Activated CD4-positive, CD25-positive, alpha-beta regulatory T cell (primary cell): Measurements from ENCODE around the gene RELL2.

Experiments used
- DNase-seq, 4 experiments: peaks; one replicate each; lab custom pipeline; 2025; lab: John Stamatoyannopoulos, UW

The RELL2 gene

DNA sequence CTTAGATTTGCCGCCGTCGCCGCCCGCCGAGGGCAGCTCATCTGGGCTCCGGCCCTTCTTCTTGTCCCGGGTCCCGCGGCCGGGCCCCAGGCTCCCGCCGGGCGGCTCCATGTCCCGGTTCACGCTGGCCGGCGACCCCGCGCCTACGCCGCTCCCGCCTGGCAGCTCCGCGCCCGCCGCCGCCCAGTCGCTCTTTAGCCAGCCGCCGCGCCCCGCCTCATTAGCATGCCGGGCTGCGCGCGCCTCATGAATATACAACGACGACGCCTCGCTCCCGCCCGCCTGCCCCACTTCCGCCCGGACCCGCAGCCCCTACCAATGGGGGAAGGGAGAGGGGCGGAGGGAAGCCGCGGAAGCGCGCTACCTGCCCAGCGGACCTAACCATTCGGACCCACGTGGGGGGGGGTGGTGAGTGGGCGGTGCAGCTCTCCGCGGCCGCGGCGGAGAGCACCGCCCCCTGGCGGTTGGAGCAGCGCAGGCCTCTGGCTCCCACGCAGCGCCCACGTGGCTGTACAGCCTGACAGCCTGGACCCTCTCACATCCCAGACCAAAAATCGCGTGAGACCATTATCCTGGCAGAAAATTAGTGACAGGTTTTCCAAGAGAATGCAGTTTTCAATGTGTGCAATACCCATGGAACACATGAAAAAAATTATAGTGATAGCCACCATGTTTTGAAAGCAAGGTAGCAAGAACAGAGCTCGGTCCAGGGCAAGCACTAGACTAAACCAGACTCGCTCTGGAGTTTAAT lies 17.8 kb upstream of the RELL2 start, which contains the start of gene DIAPH1:
Gene DIAPH1 (minus strand): TSS at position 197 of the 751 bp plus-strand sequence. CDS start 86 bp downstream, at position 111.
- peak; percentile 96 to 98 (median 98) for DNase-seq

DNA sequence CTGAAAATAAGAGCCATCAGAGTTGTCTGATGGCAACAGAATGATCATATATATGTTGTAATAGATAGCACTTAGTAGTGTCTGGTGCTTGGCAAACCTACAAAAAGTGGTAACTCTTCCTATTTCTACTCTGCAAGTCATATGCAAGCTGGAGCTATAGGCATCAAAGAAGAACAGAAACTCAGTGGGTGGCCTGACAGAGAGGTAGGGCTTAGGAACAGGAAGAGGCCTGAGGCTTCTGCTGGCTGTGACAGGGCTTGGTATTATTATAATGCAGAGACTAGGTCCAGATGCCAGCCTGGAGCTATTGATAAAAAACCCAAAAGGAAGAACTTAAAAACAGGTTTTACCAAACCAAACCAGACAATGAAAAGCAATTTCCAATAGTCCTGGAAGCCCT lies 13.6 kb upstream of the RELL2 start:
- DNase-seq: no peak

DNA sequence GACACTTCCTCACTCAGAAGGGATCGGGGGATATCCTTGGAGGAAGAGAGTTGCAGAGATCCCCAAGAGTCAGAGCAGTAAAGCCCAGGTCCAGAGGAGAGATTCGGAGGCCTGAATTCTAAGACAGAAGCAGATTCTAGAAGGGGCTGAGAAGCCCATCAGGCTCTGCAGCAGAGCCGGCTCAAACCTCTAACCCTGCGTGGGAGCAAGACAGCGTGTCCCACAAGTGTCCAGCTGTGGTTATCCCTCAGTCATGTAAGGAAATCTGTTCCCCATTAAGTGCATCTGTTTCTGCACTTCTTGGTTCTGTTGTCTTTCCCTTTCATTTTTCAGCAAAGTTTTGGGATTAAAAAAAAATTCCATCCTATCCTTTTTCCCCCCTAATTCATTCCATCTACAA lies 13.2 kb upstream of the RELL2 start:
- no peak for DNase-seq

DNA sequence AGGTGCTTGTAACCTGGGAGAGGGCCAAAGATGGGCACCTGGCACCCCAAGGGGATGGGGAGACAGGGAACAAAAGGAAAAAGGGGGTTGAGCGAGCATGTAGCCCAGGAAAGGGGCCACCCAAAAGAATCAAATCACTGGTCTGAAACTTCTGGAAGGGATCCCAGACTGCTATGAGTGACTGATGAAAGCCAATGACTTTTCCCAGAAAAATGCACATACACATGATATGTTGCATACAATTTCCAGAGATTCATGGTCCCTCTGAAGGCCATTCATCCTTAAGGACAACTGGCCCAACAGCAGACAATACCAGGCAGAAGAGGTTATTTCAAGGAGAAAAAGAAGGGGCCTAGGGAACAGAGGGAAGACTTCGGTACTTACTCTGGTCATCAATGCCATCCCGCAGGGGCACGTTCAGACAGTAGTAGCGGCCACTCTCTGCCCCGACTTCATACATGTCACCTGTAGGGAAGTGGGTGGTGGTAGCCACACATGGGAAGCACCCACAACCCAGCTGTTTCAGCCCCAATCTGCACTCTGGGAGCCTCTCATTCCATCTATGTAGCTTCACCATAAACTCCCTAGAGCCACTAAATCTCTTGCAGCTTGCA lies 8.5 kb upstream of the RELL2 start:
- DNase-seq: no peak

DNA sequence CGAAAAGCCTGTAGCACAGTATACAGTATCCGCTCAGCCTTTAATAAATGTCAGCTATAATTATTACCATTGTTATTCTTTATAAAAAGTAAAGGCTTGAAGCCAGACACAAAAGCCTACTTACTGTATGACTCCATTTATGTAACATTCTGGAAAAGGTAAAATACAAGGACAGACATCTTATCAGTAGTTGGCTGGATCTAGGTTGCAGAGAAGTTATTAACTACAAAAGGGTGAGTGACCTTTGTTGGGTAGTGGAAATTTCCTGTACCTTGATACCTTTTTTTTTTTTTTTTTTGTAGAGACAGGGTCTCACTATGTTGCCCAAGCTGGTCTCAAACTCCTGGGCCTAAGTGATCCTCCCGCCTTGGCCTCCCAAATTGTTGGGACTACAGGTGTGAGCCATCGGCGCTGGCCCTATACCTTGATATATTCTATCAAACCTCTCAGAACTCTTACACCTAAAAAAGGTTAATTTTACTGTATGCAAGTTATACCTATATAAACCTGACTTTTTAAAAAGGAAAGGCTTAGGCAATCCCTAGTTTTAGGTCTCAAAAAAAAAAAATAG lies 6.1 kb upstream of the RELL2 start:
- no peak for DNase-seq

DNA sequence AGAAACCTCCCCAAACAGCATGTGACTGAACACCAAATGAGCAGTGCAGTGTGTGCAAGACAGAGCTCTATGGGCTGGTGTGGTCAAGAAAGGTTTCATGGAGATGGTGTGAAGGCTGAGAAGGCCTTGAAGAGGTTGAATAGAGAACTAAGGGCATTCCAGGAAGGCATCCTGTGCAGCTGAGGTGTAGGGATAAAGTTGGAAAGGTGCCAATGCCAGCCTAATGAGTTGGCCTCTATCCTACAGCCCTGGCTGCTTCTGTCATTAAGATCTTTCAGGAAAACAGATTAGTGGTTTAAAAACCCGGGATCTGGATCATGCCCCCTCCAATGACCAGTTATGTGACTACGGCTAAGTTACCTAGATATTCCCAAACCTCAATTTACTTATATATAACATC lies 4.1 kb upstream of the RELL2 start:
- no peak for DNase-seq

DNA sequence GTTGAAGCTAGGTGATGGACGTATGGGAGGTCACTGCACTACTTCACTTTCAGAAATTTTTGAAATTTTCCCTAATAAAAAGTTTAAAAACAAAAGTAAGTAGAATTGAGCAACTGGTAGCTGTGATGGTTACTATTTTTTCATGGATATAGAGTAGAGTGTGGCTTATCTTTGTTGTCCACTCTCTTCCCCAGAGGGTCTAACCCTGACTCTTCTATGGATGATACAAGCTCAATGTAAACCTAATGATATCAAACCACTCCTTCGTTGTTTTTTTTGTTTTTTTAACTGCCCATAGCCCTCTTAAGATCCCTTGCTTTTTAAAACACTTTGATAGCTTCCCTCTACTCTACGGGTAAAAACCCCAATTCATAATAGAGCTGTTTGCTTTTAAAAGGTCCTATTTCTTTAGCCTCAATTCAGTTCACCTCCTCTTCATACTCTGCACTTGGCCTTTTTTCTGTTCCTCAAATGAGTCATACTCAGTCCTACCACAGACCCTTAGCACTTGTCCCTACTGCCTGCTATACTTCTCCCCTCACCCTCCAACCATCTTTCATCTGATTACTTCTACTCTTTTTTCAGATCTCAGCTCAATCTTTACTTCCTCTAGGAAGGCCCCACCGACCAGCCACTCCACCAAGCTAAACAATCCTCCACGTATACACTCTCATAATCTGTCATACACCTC lies 2.8 kb upstream of the RELL2 start:
- DNase-seq: no peak

DNA sequence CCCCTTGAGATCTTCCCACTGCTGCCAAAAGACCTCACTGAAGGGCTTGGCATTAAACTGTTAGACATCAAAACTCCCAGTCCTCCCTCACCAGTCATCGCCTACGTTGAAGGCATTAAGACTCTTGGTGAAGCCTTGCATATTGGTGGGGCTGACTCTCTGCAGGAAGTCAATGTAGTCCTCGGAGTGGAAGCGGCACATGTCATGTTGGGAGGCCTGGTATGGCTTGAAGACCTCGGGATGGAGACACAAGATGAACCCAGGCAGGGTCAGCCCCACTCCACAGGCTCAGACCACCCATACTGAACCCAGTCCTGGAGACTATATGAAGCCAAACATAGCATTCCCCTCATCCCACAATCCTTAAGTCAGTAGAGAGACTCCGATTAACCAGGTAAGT lies 2.1 kb upstream of the RELL2 start:
- DNase-seq: no peak

DNA sequence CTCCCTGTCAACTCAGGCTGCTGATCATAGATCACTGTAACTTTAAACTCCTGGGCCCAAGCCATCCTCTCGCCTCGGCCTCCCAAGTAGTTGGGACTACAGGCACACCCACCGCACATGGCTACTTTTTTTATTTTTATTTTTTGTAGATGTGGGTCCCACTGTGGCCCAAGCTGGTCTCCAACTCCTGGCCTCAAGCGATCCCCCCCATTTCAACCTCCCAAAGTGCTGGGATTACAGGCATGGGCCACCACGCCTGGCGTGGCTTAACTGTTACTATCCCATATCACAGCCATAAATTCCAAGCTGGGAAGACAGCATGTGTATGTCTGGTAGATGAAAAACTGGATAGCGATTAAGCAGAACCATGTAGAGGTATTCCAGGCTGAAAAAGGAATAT lies 1.2 kb upstream of the RELL2 start:
- no peak for DNase-seq

DNA sequence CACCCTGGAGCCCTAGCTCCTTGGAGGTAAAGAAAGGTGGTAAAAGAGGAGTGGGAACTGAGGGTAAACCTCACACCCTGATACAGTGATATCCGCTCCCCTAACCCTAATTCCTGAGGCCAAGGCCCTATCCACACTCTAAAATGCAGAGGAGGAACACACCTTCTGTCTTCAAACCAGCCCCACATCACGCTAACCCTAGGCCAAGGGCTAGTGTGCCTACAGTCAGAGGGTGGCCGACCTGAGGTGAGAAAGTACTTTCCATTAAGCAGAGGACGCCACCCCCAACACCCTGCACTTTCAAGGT lies 738 bp upstream of the RELL2 start:
- no peak for DNase-seq

DNA sequence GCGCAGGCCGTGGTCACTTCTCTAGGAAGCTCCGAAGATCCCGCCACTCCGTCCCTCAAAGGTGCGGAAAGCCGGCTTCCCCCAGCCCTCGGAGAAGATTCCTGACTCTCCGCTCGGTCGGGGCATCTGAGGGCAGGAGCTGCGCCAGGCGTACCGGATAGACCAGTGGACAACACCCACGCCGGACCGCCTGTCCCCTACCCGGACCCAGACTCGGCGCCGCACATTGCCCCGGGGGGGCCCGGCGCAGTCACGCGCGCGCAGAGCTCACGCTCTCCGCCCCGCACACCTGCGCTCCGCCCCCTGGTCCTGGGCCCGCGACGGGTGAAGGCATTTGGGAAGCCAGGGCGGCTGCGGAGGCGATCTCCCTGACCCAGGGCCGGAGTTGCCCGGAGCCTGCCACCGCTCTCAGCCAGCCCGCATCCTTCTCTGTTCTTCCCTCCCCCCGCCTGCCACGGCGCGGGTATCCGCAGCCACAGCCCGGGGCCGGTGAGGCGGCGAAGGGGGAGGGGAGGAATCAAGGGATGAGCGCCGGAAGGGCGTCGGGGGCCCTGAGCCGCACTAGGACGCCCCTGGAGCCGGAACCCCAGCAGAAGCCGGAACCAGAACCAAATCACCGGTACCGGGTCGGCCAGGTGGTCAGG lies 448 bp downstream of the RELL2 start:
- DNase-seq: peak; percentile 29 to 49 (median 45)

DNA sequence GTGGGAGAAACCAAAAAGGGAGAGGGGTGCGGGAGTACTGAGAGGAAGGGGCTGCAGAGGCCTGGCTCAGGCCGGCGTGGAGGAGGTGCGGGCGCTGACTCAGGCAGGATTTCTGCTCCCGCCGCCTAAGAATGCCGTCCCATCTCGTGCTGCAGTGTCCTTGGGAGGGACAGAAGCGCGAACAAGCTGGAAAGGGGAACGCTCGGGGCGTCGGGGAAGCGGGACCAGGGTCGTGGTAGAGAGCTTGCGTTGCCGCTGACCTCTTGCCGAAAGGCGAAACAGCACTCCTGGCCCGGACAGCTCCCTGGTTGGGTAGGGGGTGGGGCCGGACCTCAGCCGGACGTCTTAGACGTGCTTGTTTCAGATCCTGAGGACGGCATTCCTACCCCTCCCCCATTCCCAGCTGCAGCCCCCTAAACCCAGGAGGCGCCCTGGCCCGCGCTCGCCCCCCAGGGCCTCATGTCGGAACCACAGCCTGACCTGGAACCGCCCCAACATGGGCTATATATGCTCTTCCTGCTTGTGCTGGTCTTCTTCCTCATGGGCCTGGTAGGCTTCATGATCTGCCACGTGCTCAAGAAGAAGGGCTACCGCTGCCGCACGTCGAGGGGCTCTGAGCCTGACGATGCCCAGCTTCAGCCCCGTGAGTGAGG lies 1.1 kb downstream of the RELL2 start:
- DNase-seq: peak; percentile 18 to 31 (median 23)

DNA sequence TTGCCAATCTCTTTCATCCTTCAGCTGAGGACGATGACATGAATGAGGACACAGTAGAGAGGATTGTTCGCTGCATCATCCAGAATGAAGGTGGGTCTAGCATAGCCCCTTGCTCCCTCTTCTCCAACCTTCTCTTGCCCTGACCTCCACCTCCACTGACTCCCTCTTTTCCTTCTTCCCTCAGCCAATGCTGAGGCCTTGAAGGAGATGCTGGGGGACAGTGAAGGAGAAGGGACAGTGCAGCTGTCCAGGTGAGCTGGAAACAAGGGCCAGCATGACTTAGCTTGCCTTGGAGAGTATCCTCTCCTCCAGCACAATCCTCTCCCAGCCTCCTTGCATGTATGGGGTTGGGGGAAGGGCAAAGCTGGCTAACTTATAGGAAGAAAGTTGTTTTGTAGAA lies 2.0 kb downstream of the RELL2 start:
- no peak for DNase-seq

DNA sequence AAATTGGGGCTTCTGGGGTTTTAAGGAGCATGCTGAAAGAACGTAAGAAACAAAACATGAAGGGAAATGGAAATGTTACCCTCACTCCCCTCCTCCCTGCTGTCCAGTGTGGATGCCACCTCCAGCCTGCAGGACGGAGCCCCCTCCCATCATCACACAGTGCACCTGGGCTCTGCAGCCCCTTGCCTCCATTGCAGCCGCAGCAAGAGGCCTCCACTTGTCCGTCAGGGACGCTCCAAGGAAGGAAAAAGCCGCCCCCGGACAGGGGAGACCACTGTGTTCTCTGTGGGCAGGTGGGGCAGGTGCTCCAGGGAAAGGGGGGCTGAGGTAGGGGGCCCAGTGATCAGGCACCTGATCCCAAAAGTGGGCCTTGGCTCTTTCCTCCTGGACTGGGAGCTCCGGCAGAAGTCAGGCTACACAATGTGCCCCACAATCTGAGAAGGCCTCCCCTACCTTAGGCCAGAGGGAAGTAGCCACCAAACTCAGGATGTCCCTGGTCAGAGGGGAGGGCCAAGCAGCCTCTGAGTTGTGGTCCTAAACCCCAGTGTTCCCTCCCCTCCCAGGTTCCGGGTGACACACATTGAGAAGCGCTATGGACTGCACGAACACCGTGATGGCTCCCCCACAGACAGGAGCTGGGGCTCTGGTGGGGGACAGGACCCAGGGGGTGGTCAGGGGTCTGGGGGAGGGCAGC lies 2.7 kb downstream of the RELL2 start:
- no peak for DNase-seq

DNA sequence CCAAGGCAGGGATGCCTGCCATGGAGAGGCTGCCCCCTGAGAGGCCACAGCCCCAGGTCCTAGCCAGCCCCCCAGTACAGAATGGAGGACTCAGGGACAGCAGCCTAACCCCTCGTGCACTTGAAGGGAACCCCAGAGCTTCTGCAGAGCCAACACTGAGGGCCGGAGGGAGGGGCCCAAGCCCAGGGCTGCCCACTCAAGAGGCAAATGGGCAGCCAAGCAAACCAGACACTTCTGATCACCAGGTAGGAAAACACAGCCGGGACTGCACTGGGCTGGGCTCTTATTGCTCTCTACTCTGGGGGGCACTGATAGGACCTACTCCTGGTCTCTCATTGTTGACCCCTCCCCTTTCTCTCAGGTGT lies 3.2 kb downstream of the RELL2 start:
- DNase-seq: no peak

DNA sequence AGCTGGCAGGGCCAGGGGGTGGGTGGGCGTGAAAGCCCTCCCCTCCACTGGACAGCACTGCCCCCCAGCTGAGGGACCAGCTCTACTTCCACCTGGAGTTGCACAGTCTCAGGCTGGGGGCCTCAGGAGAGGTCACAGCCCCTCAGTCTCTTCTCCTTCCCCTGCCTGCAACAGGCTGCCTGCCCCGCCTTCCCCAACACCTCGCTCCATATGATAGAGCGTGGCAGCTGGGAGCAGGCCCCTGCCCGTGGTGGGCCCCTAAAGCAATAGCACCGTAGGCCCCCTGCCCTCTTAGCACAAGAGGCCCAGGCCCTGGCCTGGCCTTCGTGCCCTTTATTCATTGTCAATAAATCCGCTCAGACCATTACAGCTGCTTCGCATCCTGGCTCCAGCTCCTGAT lies 3.9 kb downstream of the RELL2 start:
- no peak for DNase-seq

DNA sequence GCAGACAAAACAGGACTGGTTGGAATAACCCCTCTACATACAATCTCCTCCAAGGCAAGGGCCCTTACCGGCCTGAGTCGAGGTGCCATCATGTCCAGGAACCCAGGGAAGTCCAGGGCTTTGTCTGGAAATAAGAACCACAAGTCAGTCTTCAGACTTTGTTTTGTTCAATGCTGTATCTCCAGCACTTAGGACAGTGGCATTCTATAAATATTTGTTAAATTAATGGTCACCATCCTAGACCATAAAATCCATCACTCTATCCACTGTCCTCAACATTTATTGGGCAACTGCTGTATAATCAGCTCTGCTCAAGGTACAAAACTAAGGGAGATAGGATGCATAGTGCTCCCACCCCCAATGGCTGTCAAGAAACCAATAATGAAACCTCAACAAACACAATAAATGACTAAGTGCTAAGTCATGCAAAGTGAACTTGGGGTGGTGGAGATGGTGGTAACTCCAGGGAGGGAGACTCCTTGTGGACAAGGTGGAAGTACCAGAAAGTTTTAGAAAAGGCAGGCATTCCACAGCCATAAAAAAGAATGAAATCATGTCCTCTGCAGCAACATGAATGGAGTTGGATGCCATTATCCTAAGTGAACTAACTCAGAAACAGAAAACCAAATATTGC lies 5.0 kb downstream of the RELL2 start:
- no peak for DNase-seq

DNA sequence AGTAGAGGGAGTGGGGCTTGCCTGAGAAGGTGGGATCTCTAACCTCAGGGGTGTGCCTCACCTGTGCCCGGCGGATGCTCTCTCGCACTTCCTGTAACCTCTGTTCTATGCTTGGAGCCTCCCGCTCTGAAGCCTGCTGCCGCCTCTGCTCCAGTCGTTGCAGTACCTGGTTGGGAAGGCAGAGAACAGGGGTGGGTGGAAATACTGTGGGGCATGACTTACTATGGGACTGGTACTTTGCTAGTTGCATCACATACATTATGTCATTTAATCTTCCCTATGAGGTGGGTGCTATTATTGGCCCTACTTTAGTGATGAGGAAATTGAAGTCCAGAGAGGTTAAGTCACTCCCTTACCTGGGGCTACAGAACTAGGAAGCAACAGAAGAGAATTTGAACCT lies 9.2 kb downstream of the RELL2 start:
- DNase-seq: no peak

DNA sequence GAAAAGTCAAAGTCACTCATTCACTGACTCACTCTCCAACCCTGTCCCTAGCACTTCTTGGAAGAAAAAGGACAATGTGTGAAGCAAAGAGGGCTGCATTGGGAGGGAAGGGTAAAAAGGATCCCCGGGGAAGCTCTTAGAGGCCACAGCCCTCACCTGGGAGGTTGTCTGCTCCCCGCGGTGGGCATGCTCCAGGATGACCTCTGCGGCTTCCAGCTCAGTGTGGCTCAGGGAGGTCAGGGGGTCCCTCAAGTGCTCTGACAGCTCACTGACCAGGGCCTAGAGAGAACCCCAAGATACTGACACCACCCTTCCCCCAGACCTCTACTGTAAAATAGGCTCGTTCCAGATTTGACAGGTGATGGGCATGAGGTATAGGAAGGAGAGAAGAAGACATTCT lies 10.4 kb downstream of the RELL2 start:
- no peak for DNase-seq

DNA sequence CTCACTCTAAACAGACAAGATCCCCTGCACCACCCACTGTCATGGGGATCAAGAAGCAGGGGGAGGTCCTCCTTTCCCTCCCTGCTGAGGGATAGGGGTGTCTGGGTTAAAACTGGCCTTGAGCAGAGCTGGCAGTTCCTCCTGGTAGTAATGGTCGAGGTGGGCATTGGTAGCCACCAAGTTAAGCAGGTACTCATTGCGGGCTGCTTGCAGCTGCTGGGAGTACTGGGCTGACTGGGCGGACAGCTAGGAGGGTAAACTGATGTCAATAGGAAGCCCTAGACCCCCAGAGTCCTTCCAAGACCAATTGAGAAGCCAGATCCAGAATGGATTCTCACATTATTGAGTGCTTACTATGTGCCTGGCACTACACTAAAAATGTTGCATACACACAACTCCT lies 11.1 kb downstream of the RELL2 start:
- DNase-seq: no peak

DNA sequence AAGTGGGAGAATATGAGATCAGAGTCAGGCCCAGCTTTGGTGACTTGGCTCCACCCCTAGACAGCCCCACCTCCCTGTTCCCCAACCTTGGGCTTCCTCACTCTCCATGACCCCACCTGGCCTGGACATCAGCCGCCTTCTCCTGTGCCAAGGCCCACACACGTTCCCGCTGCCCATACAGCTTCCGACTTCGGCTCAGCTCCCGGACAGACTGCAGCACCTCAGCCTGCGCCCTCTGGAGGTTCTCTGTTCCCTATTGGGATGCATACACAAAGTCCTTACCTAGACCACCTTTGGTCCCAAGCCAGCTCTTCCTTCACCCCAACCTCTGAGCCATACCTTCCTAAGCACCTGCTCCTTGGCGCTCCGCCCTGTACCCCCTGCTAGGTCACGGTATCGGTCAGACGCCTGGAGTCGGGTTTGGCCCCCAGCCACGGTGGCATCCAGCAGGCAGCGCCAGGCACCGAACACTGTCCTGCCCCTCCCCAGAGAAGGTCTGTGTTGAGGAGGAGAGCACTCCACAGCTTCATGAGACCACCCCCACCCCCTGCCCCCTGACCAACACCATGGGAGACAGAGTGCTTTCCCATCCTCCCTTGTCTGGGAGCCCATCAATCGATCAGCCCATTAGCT lies 12.4 kb downstream of the RELL2 start:
- DNase-seq: no peak
